GM13976 (cell line): ENCODE results near the gene DNAJA2.

Experiments
- DNase-seq: peaks from one replicate; pipeline ENCODE4 v3.0.0; 2012; ENCODE audit warnings: low spot score
- in situ Hi-C: fragments of 300-500 bp; cut with MboI; formaldehyde crosslinking; loops from one replicate; pipeline ENCODE4 v1.12.0; 2022; ENCODE audit warnings: low sequenced_read_pairs, mixed read lengths, inconsistent platforms; ENCODE audit not compliant: unreplicated experiment
- TF ChIP-seq, protein P1 (sequence below): IDR thresholded peaks from 2 replicates; pipeline ENCODE4 v1.5.1; 2012; ENCODE audit warnings: borderline replicate concordance, mild to moderate bottlenecking; ENCODE audit not compliant: insufficient read depth; ENCODE audit errors: extremely low read depth, missing control alignments, control extremely low read depth

Gene DNAJA2

DNA sequence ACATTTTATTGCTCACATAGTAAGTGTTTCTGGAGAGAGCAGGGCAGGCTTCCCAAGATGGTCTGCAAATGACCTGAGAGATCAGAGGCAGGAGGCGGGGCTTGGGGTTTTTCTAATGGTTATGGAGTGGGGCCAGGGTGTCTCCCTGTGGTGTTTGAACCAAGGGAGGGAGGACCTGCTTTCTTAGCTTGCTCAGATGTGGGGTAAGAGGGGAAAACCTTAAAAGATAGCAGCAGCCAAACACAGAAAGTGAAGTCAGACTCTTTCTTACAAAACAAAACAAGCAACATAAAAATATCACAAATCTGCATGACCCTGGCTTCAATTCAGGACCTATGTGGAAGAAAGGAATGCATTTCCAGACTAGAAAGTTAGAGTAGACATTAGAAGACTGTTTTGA lies 22.9 kb upstream of the DNAJA2 start:
- TF ChIP-seq, protein P1, sequence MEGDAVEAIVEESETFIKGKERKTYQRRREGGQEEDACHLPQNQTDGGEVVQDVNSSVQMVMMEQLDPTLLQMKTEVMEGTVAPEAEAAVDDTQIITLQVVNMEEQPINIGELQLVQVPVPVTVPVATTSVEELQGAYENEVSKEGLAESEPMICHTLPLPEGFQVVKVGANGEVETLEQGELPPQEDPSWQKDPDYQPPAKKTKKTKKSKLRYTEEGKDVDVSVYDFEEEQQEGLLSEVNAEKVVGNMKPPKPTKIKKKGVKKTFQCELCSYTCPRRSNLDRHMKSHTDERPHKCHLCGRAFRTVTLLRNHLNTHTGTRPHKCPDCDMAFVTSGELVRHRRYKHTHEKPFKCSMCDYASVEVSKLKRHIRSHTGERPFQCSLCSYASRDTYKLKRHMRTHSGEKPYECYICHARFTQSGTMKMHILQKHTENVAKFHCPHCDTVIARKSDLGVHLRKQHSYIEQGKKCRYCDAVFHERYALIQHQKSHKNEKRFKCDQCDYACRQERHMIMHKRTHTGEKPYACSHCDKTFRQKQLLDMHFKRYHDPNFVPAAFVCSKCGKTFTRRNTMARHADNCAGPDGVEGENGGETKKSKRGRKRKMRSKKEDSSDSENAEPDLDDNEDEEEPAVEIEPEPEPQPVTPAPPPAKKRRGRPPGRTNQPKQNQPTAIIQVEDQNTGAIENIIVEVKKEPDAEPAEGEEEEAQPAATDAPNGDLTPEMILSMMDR, result no peak
- in situ Hi-C loops, result no loop called here
- DNase-seq, result peak; percentile 78

DNA sequence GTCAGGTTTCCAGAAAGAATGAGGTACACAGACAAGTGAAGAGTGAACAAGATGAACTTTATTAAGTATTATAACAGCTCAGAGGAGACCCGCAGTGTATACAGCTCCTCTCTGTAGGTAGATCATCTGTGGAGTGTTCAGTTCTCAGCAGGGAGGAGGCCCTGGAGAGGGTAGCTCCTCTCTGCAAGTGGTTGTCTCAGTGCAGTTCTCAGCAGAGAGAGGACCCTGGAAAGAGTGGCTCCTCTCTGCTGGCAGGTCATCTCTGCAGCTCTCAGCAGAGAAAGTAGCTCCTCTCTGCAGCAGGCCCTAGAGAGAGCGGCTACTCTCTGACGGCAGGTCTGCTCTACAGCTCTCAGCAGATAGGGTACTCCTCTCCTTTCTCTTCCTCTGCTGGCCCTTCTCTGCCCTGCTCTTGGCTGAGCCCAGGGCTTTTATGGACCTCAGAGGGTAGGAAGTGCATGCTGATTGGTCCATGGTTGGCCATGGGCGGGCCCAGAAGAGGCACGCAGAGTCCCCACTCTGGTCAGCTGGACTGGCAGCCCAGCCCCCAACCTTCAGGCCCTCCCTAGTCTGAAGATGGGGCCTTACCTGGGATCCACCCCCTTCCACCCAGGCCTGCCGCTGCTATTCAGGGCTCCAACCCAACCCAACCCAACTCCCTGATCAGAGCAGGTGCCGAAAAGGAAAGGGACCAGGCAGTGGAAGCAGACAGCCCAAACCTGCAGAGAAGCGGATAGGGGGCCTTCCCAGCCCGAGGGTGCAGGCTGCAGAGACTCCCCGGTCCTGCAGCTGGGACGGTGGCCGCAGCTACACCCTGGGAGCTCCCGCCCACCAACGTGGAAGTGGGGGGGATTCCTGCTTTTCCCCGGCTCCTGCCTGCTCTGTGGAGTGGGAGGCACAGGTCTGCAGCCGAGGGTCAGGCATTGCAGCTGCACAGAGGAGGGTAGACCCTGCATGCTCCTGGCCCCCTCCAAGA lies 18.5 kb upstream of the DNAJA2 start:
- in situ Hi-C loops, result no loop called here
- DNase-seq, result no peak
- TF ChIP-seq, protein P1, result no peak

DNA sequence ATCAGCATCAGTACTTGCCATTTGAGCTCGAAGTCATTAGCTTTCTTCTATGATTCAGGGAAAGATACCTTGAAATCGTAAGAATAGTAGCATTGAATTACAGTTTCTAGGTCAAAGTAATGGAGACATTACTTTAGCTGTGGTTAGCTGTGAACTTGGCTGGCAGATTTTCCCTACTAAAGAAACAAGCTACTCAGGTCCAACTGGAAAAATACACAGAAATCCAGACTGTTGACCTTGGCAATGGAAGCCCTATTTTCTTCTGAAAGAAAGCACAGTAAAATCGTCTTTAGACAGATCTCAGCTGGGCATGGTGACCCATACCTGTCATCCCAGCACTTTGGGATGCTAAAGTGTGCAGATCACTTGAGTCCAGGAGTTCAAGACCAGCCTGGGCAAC lies 13.4 kb upstream of the DNAJA2 start:
- no peak for DNase-seq
- TF ChIP-seq, protein P1, result no peak
- in situ Hi-C loops, result no loop called here

DNA sequence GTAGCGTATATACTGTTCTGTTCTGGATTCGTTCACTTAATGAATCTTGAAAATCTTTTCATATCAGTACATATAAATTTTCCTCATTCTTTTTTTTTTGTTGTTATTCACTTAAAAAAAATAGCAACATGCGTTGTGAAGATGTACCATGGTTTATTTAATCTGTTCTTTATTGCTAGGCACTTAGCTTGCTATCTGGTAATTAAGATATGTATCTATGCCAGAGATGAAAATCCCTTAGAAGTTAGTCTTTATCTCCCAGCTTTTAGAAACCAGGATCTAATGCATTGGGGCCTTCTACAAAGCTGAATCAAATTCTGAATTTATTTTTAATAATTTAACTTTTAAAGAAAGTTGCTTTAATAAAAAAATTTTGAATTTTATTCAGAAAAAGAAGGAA lies 13.0 kb upstream of the DNAJA2 start:
- in situ Hi-C loops, result no loop called here
- no peak for DNase-seq
- TF ChIP-seq, protein P1, result no peak

DNA sequence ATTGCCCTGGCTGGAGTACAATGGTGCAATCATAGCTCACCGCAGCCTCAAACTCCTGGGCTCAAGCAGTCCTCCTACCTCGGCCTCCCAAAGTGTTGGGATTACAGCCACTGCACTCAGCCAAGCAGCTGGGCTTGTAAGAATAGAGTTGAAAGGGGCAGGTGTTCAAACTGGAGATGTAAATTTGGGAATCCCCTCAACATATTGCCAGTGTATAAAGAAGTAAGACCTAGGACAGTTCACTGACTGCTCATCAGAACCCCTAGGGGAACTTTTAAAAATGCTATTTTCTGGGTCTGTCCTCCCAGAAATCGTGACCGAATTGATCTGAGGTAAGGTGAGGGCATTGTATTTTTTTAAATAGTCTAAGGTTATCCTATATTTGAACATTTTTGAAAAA lies 8.9 kb upstream of the DNAJA2 start:
- TF ChIP-seq, protein P1, result no peak
- in situ Hi-C loops, result no loop called here
- peak; percentile 61 for DNase-seq

DNA sequence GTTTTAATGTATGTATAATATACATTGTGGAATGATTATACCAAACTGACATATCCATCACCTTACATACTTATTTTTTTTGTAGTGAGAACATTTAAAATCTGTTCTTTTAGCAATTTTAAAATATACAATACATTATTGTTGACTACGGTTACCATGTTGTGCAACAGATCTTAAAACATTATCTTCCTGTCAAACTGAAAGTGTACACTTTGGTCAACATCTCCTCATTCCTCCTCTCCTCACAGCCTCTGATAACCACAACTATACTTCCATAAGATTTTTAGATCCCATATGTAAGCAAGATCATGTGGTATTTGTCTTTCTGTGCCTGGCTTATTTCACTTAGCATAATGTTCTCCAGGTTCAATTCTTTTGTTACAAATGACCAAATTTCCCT lies 7.5 kb upstream of the DNAJA2 start:
- TF ChIP-seq, protein P1, result no peak
- no peak for DNase-seq
- in situ Hi-C loops, result no loop called here

DNA sequence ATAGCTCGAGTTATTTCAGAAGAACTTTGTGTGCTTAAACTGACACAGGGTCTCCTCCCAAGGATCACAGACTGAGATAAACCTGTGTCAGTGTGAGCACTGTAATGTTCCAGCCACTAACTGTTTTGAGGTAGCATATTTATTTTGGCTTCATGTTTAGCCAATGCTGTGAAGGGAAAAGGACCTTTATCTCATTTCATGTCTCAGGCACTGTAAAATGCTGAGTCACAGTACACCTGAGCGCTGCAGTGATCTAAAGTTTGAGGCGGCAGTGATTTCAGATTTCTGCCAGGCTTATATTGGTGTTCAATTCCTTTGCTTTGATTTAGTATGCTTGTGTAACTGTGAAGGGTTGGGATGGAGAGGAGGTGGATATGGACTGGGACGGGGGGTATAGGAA lies 3.1 kb upstream of the DNAJA2 start:
- in situ Hi-C loops, result no loop called here
- no peak for DNase-seq

More for the DNA sequence above, 3.1 kb upstream of the DNAJA2 start:
- TF ChIP-seq, protein P1, result no peak
